ENCODE results near the gene KRTAP10-1.
"Not testable (repeated sequence)": the region's sequence is repeated elsewhere in the genome, so short reads cannot be mapped to it uniquely, and the experiment has no call there.

Gene KRTAP10-1

GRCh38 chr21:44514746-44515358 is 25.1 kb downstream of the KRTAP10-1 start:
- no peak for DNase-seq

- no peak for DNase-seq
Observed at GRCh38 chr21:44514218-44514520, 25.8 kb downstream of the KRTAP10-1 start.

GRCh38 chr21:44513389-44514217 is 26.4 kb downstream of the KRTAP10-1 start:
- no peak for DNase-seq

GRCh38 chr21:44512496-44513388 is 27.3 kb downstream of the KRTAP10-1 start:
- DNase-seq: no peak

GRCh38 chr21:44511938-44512275 is 28.1 kb downstream of the KRTAP10-1 start:
- DNase-seq: no peak

GRCh38 chr21:44511219-44511937 is 28.6 kb downstream of the KRTAP10-1 start:
- no peak for DNase-seq

- DNase-seq: peak; percentile 25
Observed at GRCh38 chr21:44510508-44511218, 29.3 kb downstream of the KRTAP10-1 start.

- no peak for DNase-seq
Observed at GRCh38 chr21:44510109-44510507, 29.9 kb downstream of the KRTAP10-1 start.

GRCh38 chr21:44509539-44509938 is 30.5 kb downstream of the KRTAP10-1 start:
- DNase-seq: no peak

GRCh38 chr21:44508711-44509445 is 31.1 kb downstream of the KRTAP10-1 start:
- DNase-seq: no peak

GRCh38 chr21:44508426-44508710 is 31.6 kb downstream of the KRTAP10-1 start:
- DNase-seq: no peak

GRCh38 chr21:44507673-44508425 is 32.1 kb downstream of the KRTAP10-1 start:
- no peak for DNase-seq

- no peak for DNase-seq
Observed at GRCh38 chr21:44506279-44507255, 33.4 kb downstream of the KRTAP10-1 start.

GRCh38 chr21:44505673-44506278 is 34.2 kb downstream of the KRTAP10-1 start:
- DNase-seq: no peak

- no peak for DNase-seq
Observed at GRCh38 chr21:44503901-44504399, 36.0 kb downstream of the KRTAP10-1 start.

- DNase-seq: not testable (repeated sequence)
Observed at GRCh38 chr21:44503006-44503889, 36.7 kb downstream of the KRTAP10-1 start.

GRCh38 chr21:44502171-44502958 is 37.6 kb downstream of the KRTAP10-1 start:
- no peak for DNase-seq

Measured in EL (cell line).